Adipose tissue (tissue), 3 donors: ENCODE measurements around the gene ADGRV1. TPM values are rescaled to one million over a fixed set of nuclear protein-coding genes. Genes with fewer than 3 reads are reported as not detected.
"Not testable (repeated sequence)": the region's sequence is repeated elsewhere in the genome, so short reads cannot be mapped to it uniquely, and the experiment has no call there.

Source experiments
- H3K27ac ChIP-seq: one replicate; pipeline ENCODE4 v1.5.1; 2013; ENCODE audit warnings: low read depth, low read length
- WGBS, 3 donors: extraction: QIAGEN DNeasy Blood & Tissue Kit; methylation state at CpG; one replicate each; pipeline ENCODE4 v1.1.7; 2013; 5-methylcytosine and 5-hydroxymethylcytosine counted together
- polyA plus RNA-seq, 3 donors: library from polyadenylated mRNA; stranded (reverse); fragments of 200-250 nt; gene quantifications; one replicate each; pipeline ENCODE4 v1.2.3, GENCODE V29; 2013
- donor health status: healthy with polysubstance abuse.
- donor health status: Bipolar disorder and iron deficiency.
- donor health status: healthy.

Gene ADGRV1
- polyA plus RNA-seq, 3 donors: 0.33 to 1.6 (median 0.34) TPM

GRCh38 chr5:90626493-90626892 lies 67.9 kb downstream of the ADGRV1 start:
- 75 to 79% (median 77%) methylated on average over 2 of the region's 2 CpGs for WGBS, 3 donors

GRCh38 chr5:90628492-90628891 lies 69.9 kb downstream of the ADGRV1 start:
- 89 to 93% (median 89%) methylated on average over 6 of the region's 6 CpGs for WGBS, 3 donors
- H3K27ac ChIP-seq: no peak overlapping the region

More at GRCh38 chr5:90626493-90626892, 67.9 kb downstream of the ADGRV1 start:
- H3K27ac ChIP-seq: no peak overlapping the region

GRCh38 chr5:90632791-90633190 lies 74.2 kb downstream of the ADGRV1 start:
- WGBS, 3 donors: 86 to 93% (median 91%) methylated on average over 2 of the region's 2 CpGs
- no peak overlapping the region for H3K27ac ChIP-seq

DNA sequence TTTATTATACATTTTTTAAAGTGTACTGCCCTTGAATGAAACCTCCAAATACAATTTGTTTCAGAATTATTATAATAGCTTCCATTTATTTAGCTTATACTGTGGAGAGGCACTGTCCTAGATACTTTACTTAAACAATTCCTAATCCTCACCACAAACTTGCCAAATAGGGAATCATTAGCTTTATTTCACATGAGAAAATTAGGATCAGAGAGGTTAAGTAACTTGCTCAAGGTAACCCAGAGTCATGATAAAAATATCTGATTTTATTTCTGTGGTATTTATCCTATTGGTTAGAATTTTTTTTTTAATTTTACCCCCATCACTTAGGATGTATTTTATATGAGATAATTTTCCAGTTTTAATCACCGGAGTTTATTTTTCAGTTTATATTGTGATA lies 78.4 kb downstream of the ADGRV1 start:
- no peak overlapping the region for H3K27ac ChIP-seq
- WGBS, 3 donors: 0 to 55% (median 49%) methylated on average over 1 of the region's 1 CpG

DNA sequence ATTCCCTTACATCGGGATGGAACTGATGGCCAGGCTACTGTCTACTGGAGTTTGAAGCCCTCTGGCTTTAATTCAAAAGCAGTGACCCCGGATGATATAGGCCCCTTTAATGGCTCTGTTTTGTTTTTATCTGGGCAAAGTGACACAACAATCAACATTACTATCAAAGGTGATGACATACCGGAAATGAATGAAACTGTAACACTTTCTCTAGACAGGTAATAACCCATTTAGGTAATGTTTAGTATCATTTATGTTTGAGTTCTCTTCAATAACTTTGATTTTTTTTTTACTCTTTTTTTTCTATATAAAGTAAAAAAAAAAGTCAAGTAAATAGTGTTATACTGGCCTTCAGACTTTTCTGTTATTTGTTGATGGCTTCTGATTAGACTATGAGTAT lies 79.1 kb downstream of the ADGRV1 start:
- H3K27ac ChIP-seq: no peak overlapping the region
- 52 to 77% (median 76%) methylated on average over 3 of the region's 3 CpGs for whole genome bisulfite sequencing, 3 donors

- 80 to 92% (median 83%) methylated on average over 6 of the region's 6 CpGs for WGBS, 3 donors
- no peak overlapping the region for H3K27ac ChIP-seq
Observed at GRCh38 chr5:90638878-90639277, 80.3 kb downstream of the ADGRV1 start.

DNA sequence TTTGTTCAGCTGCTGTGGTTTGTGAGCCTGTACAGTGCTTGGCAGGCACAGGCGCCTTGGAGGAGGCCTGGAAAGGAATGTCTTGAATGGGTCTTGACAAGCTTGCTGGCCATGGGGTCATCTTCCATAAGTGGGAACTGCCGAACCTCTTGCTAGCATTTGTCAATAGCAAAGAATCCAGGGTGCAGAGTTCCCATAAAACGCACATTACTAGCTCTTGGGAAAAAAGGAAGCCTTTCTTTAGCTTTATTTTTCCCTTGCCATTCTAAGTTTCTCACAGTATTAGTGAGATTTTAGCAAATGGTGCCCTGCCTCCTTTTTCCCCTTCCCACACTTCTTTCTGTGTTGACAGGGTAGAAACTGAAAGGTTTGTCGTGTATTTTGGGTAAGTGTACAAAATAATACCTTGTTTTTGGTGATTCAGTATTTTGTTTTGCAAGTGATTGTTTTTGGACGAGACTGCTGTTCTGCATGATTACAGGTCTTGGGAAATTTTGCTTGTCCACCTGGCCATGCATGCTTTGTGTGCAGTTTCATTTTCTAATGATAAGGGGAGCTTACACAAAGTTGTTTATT lies 82.0 kb downstream of the ADGRV1 start:
- no peak overlapping the region for H3K27ac ChIP-seq

GRCh38 chr5:90641528-90641927 lies 82.9 kb downstream of the ADGRV1 start:
- 40 to 58% (median 54%) methylated on average over 3 of the region's 3 CpGs for WGBS, 3 donors
- no peak overlapping the region for H3K27ac ChIP-seq

More for the DNA sequence above, 82.0 kb downstream of the ADGRV1 start:
- 39 to 65% (median 62%) methylated on average over 5 of the region's 5 CpGs for WGBS, 3 donors

DNA sequence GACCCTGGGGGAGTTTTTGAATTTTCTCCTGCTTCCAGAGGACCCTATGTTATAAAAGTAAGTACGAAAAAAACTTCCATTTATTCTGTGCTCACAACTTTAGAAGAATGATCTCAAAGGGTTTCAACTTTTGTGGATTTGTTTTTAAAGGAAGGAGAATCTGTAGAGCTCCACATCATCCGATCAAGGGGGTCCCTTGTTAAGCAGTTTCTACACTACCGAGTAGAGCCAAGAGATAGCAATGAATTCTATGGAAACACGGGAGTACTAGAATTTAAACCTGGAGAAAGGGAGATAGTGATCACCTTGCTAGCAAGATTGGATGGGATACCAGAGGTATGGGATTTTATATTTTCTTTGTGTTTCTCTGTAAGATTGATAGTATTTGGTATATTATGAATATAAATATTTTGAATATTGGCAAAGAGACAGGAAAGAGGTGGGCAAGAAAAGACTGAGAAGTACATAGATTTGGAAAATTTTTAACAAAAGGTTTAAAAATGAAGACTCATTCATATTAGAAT lies 84.2 kb downstream of the ADGRV1 start:
- WGBS, 3 donors: 67 to 87% (median 79%) methylated on average over 4 of the region's 4 CpGs
- no peak overlapping the region for H3K27ac ChIP-seq

DNA sequence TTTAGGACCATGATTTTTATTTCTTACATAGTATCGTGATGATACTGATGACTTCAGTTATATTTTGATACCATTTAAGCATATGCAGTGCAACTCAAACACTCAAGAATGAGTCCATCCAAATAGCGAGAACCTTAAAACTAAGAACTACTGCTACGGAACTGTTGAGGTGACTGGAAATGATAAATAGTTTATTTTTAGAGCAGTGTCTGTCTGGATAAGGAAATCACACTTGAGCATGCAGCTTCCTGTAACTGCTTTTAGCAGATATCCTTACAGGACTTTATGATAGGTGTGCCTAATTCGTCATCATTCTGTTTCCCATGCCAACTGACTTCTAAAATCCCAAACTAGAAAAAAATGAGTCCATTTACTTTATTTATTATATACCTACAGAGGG lies 85.5 kb downstream of the ADGRV1 start:
- whole genome bisulfite sequencing, 3 donors: 40 to 76% (median 47%) methylated on average over 4 of the region's 4 CpGs
- no peak overlapping the region for H3K27ac ChIP-seq

GRCh38 chr5:90645024-90645610 lies 86.5 kb downstream of the ADGRV1 start:
- WGBS, 3 donors: 45 to 61% (median 46%) methylated on average over 8 of the region's 8 CpGs
- H3K27ac ChIP-seq: no peak overlapping the region

GRCh38 chr5:90650767-90651166 lies 92.2 kb downstream of the ADGRV1 start:
- no peak overlapping the region for H3K27ac ChIP-seq
- WGBS, 3 donors: 74 to 85% (median 81%) methylated on average over 1 of the region's 1 CpG

DNA sequence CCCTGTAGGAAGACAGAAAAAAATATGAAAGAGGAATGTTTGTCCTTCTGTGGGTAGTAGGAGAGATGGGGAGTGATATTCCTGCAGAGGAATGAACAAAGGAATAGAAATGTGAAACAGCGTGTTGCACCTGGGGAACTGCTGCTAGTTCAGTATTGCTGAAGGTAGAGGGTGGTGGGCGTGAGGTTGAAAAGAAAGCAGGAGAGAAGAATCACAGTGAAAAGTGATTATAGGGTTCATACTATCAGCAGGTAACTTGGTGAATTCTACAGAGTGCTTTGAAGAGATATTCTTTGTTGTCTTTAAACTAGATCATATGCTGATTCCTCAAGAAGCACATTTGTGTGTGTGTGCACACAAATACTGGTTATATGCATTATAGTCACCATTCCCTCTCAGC lies 95.6 kb downstream of the ADGRV1 start:
- H3K27ac ChIP-seq: no peak overlapping the region
- 87 to 91% (median 88%) methylated on average over 2 of the region's 2 CpGs for WGBS, 3 donors

GRCh38 chr5:90655423-90655822 lies 96.8 kb downstream of the ADGRV1 start:
- no peak overlapping the region for H3K27ac ChIP-seq
- 74 to 88% (median 81%) methylated on average over 1 of the region's 1 CpG for WGBS, 3 donors

DNA sequence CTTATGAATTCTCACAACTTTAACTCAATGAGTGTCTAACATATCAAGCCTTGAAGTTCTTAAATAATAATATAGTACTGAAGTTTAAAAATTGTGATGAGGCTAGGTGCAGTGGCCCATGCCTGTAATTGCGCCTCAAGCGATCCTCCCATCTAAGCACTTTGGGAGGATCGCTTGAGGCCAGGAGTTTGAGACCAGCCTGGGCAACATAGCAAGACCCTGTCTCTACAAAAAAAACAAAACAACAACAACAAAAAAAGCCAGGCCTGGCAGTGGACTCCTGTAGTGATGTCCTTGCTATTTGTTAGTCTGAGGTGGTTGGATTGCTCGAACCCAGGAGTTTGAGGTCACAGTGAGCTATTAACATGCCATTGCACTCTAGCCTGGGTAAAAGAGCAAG lies 98.4 kb downstream of the ADGRV1 start:
- no peak overlapping the region for H3K27ac ChIP-seq
- 49 to 97% (median 70%) methylated on average over 4 of the region's 4 CpGs for WGBS, 3 donors

DNA sequence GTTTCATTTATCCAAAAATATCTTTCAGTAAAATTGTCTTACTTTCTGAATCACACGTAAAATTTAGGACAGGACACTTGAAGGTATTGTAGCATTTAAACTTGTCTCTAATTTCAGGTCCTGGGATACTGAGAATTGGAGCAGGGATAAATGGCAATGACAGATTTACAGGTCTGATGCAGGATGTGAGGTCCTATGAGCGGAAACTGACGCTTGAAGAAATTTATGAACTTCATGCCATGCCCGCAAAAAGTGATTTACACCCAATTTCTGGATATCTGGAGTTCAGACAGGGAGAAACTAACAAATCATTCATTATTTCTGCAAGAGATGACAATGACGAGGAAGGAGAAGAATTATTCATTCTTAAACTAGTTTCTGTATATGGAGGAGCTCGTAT lies 99.2 kb downstream of the ADGRV1 start:
- no peak overlapping the region for H3K27ac ChIP-seq
- WGBS, 3 donors: 78 to 93% (median 89%) methylated on average over 6 of the region's 6 CpGs

GRCh38 chr5:90658620-90659019 lies 100.0 kb downstream of the ADGRV1 start:
- no peak overlapping the region for H3K27ac ChIP-seq
- WGBS, 3 donors: 35 to 65% (median 55%) methylated on average over 2 of the region's 2 CpGs

DNA sequence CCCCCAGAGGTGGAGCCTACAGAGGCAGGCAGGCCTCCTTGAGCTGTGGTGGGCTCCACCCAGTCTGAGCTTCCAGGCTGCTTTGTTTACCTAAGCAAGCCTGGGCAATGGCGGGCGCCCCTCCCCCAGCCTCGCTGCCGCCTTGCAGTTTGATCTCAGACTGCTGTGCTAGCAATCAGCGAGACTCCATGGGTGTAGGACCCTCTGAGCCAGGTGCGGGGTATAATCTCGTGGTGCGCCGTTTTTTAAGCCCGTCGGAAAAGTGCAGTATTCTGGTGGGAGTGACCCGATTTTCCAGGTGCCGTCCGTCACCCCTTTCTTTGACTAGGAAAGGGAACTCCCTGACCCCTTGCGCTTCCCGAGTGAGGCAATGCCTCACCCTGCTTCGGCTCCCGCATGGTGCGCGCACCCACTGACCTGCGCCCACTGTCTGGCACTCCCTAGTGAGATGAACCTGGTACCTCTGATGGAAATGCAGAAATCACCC lies 109.5 kb downstream of the ADGRV1 start:
- WGBS, 3 donors: 71 to 86% (median 81%) methylated on average over 16 to 18 of the region's 21 CpGs
- not testable (repeated sequence) for H3K27ac ChIP-seq

GRCh38 chr5:90675222-90675621 lies 116.6 kb downstream of the ADGRV1 start:
- WGBS, 3 donors: 82 to 88% (median 83%) methylated on average over 8 of the region's 8 CpGs
- H3K27ac ChIP-seq: no peak overlapping the region
